Gastrocnemius medialis (tissue), 4 donors: ENCODE results near the gene EXOC5.

Experiments
- POLR2A ChIP-seq, 2 donors: fragments of 450-650 bp; IDR thresholded peaks; one replicate each; pipeline ENCODE4 v1.6.1; 2017; ENCODE audit warnings: antibody characterized with exemption in 2 of 2, mild to moderate bottlenecking in 2 of 2, moderate library complexity in 2 of 2
- TF ChIP-seq, protein P1 (sequence below), 5 experiments: fragments of 450-650 bp in 3 of 5; fragments of 200-600 bp in 2 of 5; sonication (generic) in 2 of 5; IDR thresholded peaks in 4 of 5; conservative IDR thresholded peaks in 1 of 5; 1 replicate in 4 of 5; 2 replicates in 1 of 5; pipeline ENCODE4 v1.5.1; 2016 to 2019; ENCODE audit warnings: antibody characterized with exemption in 5 of 5, mild to moderate bottlenecking in 3 of 5, moderate library complexity in 3 of 5

DNA sequence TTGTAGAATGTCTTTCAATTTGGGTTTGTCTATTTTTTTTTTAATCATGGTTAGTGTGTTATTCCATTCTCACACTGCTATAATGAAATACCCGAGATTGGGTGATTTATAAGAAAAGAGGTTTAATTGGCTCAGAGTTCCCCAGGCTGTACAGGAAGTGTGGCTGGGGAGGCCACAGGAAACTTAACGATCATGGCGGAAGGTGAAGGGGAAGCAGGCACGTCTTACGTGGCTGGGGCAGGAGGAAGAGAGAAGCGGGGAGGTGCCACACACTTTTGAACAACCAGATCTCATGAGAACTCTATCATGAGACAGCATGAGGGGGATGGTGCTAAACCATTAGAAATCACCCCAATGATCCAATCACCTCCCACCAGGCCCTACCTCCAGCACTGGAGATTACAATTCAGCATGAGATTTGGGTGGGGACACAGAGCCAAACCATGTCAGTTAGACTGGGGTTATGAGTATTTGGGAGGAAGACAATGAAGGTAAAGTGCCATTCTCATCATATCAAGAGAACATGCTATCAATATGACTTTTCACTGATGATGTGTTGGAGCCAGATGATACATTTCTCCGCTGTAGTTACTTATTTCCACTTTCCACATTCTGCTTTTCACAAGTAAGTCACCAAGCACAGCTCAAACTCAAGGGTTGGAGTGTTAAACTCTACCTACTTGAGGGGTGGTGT lies 45.8 kb upstream of the EXOC5 start:
- TF ChIP-seq, protein P1, sequence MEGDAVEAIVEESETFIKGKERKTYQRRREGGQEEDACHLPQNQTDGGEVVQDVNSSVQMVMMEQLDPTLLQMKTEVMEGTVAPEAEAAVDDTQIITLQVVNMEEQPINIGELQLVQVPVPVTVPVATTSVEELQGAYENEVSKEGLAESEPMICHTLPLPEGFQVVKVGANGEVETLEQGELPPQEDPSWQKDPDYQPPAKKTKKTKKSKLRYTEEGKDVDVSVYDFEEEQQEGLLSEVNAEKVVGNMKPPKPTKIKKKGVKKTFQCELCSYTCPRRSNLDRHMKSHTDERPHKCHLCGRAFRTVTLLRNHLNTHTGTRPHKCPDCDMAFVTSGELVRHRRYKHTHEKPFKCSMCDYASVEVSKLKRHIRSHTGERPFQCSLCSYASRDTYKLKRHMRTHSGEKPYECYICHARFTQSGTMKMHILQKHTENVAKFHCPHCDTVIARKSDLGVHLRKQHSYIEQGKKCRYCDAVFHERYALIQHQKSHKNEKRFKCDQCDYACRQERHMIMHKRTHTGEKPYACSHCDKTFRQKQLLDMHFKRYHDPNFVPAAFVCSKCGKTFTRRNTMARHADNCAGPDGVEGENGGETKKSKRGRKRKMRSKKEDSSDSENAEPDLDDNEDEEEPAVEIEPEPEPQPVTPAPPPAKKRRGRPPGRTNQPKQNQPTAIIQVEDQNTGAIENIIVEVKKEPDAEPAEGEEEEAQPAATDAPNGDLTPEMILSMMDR (IDR thresholded peaks at IDR 0.05 in 4 of 5, conservative IDR thresholded peaks at IDR 0.05 in 1 of 5) = no peak
- no peak for TF ChIP-seq POLR2A (IDR thresholded peaks at IDR 0.05)
